ENCODE results near the gene MLST8. TPM values are rescaled to one million over a fixed set of nuclear protein-coding genes. Genes with fewer than 3 reads are reported as not detected.
"Not testable (repeated sequence)": the region's sequence is repeated elsewhere in the genome, so short reads cannot be mapped to it uniquely, and the experiment has no call there.

Gene MLST8
- total and polyA plus RNA-seq, 2 donors (not counting 1 experiment from before 2014, with no cell fraction given), result 36.1 to 112 TPM

- Mint-ChIP-seq H3K27me3 (no peaks in the 10 kb centered on the region), H3K4me1 (peaks cover 17% of the 10 kb centered on the region), H3K9me3 (ENCODE audit: insufficient read depth) (no peaks in the 10 kb centered on the region), H3K27ac (no peak overlapping the region), H3K4me3 (no peak overlapping the region)
- no peak overlapping the region for H3K9ac ChIP-seq (ENCODE audit: low read length)
- no peak overlapping the region for H3K27ac ChIP-seq (ENCODE audit: low read length in 2 of 2)
- no peak for ATAC-seq (ENCODE audit: low read depth)
- WGBS (ENCODE audit: insufficient coverage), result 98% methylated on average over 7 of the region's 12 CpGs
- no peak overlapping the region for H3K4me3 ChIP-seq (ENCODE audit: control extremely low read depth in 1 of 5, extremely low read depth in 1 of 5, insufficient read depth in 1 of 5, low read depth in 2 of 5, low read length in 4 of 5)
- H3K36me3 ChIP-seq (replicated peaks in 1 of 2; ENCODE audit: control extremely low read depth in 1 of 2, control insufficient read depth in 1 of 2, extremely low read depth in 1 of 2, insufficient read depth in 2 of 2, low read length in 1 of 2), result peaks cover 0 to 62% of the 10 kb centered on the region in 2 experiments
- intact Hi-C loops (cut with micrococcal nuclease), result loop anchor here (10.0 kb wide), 1 partner anchor 232 kb away; the partner anchor contains the start of gene NHERF2
- ChIA-PET CTCF (no interaction called here), POLR2A (no interaction called here)
- H3K27me3 ChIP-seq (replicated peaks in 1 of 4; ENCODE audit: control extremely low read depth in 1 of 4, control insufficient read depth in 3 of 4, insufficient read depth in 4 of 4, low read length in 3 of 4), result no peaks in the 10 kb centered on the region
- H4K20me1 ChIP-seq (ENCODE audit: control insufficient read depth, insufficient read depth, low read length, poor library complexity, severe bottlenecking), result peaks cover 26% of the 10 kb centered on the region
- DNase-seq, result no peak
- H2AFZ ChIP-seq (ENCODE audit: insufficient read depth, low read depth, low read length, poor library complexity, severe bottlenecking), result no peak overlapping the region
- no peak overlapping the region for H3K4me2 ChIP-seq (replicated peaks; ENCODE audit: low read depth, low read length, poor library complexity, severe bottlenecking)
- no peaks in the 10 kb centered on the region for H3K9me3 ChIP-seq (ENCODE audit: control extremely low read depth in 1 of 3, control insufficient read depth in 2 of 3, insufficient read depth in 1 of 3, low read length in 2 of 3)
- H3K4me1 ChIP-seq (ENCODE audit: control insufficient read depth in 2 of 2, insufficient read depth in 2 of 2, low read length in 2 of 2), result peaks cover 3 to 26% of the 10 kb centered on the region in 2 donors
- TF ChIP-seq CTCF (IDR thresholded peaks at IDR 0.05) (no peak), EZH2 (IDR thresholded peaks at IDR 0.05; ENCODE audit: borderline replicate concordance, insufficient read depth, low read depth, low read length, poor library complexity, severe bottlenecking) (no peak)
- H3K79me2 ChIP-seq (ENCODE audit: control insufficient read depth, insufficient read depth, low read length), result peaks cover 4% of the 10 kb centered on the region
These were observed 51.4 kb downstream of the MLST8 start for GRCh38 chr16:2256531-2257140.

GRCh38 chr16:2257726-2258125 is 52.5 kb downstream of the MLST8 start:
- Mint-ChIP-seq H3K27ac (no peak overlapping the region), H3K4me1 (peaks cover 10% of the 10 kb centered on the region), H3K9me3 (ENCODE audit: insufficient read depth) (no peaks in the 10 kb centered on the region), H3K4me3 (no peak overlapping the region), H3K27me3 (no peaks in the 10 kb centered on the region)
- no peaks in the 10 kb centered on the region for H3K27me3 ChIP-seq (replicated peaks in 1 of 4; ENCODE audit: control extremely low read depth in 1 of 4, control insufficient read depth in 3 of 4, insufficient read depth in 4 of 4, low read length in 3 of 4)
- no peaks in the 10 kb centered on the region for H3K9me3 ChIP-seq (ENCODE audit: control extremely low read depth in 1 of 3, control insufficient read depth in 2 of 3, insufficient read depth in 1 of 3, low read length in 2 of 3)
- CTCF ChIA-PET, result interaction anchor here (0.9 to 1.4 kb wide), 2 partner anchors 63 to 250 kb away, joined by 3 to 4 read pairs; no protein-coding TSS in a partner anchor
- intact Hi-C loops (cut with micrococcal nuclease), result loop anchor here (10.0 kb wide), 1 partner anchor 233 kb away; the partner anchor contains the start of gene NHERF2
- H3K4me2 ChIP-seq (replicated peaks; ENCODE audit: low read depth, low read length, poor library complexity, severe bottlenecking), result no peak overlapping the region
- H3K27ac ChIP-seq (ENCODE audit: low read length in 2 of 2), result no peak overlapping the region
- WGBS (ENCODE audit: insufficient coverage), result 97% methylated on average over 4 of the region's 6 CpGs
- no peak overlapping the region for H2AFZ ChIP-seq (ENCODE audit: insufficient read depth, low read depth, low read length, poor library complexity, severe bottlenecking)
- peaks cover 10% of the 10 kb centered on the region for H3K79me2 ChIP-seq (ENCODE audit: control insufficient read depth, insufficient read depth, low read length)
- ATAC-seq (ENCODE audit: low read depth) (no peak), DNase-seq (no peak)
- peaks cover 4 to 73% of the 10 kb centered on the region in 2 experiments for H3K36me3 ChIP-seq (replicated peaks in 1 of 2; ENCODE audit: control extremely low read depth in 1 of 2, control insufficient read depth in 1 of 2, extremely low read depth in 1 of 2, insufficient read depth in 2 of 2, low read length in 1 of 2)
- TF ChIP-seq CTCF (IDR thresholded peaks at IDR 0.05) (no peak), EZH2 (IDR thresholded peaks at IDR 0.05; ENCODE audit: borderline replicate concordance, insufficient read depth, low read depth, low read length, poor library complexity, severe bottlenecking) (no peak)
- H3K4me3 ChIP-seq (ENCODE audit: control extremely low read depth in 1 of 5, extremely low read depth in 1 of 5, insufficient read depth in 1 of 5, low read depth in 2 of 5, low read length in 4 of 5), result no peak overlapping the region
- H3K9ac ChIP-seq (ENCODE audit: low read length), result no peak overlapping the region
- peaks cover 37% of the 10 kb centered on the region for H4K20me1 ChIP-seq (ENCODE audit: control insufficient read depth, insufficient read depth, low read length, poor library complexity, severe bottlenecking)
- POLR2A ChIA-PET, result interaction anchor here (0.6 kb wide), 1 partner anchor 35 kb away, joined by 6 read pairs; no protein-coding TSS in a partner anchor
- H3K4me1 ChIP-seq (ENCODE audit: control insufficient read depth in 2 of 2, insufficient read depth in 2 of 2, low read length in 2 of 2), result peaks cover 0 to 15% of the 10 kb centered on the region in 2 donors

GRCh38 chr16:2258530-2258929 is 53.3 kb downstream of the MLST8 start:
- H3K27ac ChIP-seq (ENCODE audit: low read length in 2 of 2); H3K9ac ChIP-seq (ENCODE audit: low read length); H3K9me3 ChIP-seq (ENCODE audit: control extremely low read depth in 1 of 3, control insufficient read depth in 2 of 3, insufficient read depth in 1 of 3, low read length in 2 of 3); H3K4me1 ChIP-seq (ENCODE audit: control insufficient read depth in 2 of 2, insufficient read depth in 2 of 2, low read length in 2 of 2); H3K4me1 Mint-ChIP-seq; H3K4me3 ChIP-seq (ENCODE audit: control extremely low read depth in 1 of 5, extremely low read depth in 1 of 5, insufficient read depth in 1 of 5, low read depth in 2 of 5, low read length in 4 of 5); H3K4me3 Mint-ChIP-seq; H2AFZ ChIP-seq (ENCODE audit: insufficient read depth, low read depth, low read length, poor library complexity, severe bottlenecking); H3K9me3 Mint-ChIP-seq (ENCODE audit: insufficient read depth); H3K27me3 Mint-ChIP-seq; H3K4me2 ChIP-seq (replicated peaks; ENCODE audit: low read depth, low read length, poor library complexity, severe bottlenecking); ATAC-seq (ENCODE audit: low read depth); DNase-seq; H3K27ac Mint-ChIP-seq; H3K27me3 ChIP-seq (replicated peaks in 1 of 4; ENCODE audit: control extremely low read depth in 1 of 4, control insufficient read depth in 3 of 4, insufficient read depth in 4 of 4, low read length in 3 of 4): not testable (repeated sequence)
- H3K79me2 ChIP-seq (ENCODE audit: control insufficient read depth, insufficient read depth, low read length), result peaks cover 15% of the 10 kb centered on the region
- peaks cover 45% of the 10 kb centered on the region for H4K20me1 ChIP-seq (ENCODE audit: control insufficient read depth, insufficient read depth, low read length, poor library complexity, severe bottlenecking)
- peaks cover 8 to 75% of the 10 kb centered on the region in 2 experiments for H3K36me3 ChIP-seq (replicated peaks in 1 of 2; ENCODE audit: control extremely low read depth in 1 of 2, control insufficient read depth in 1 of 2, extremely low read depth in 1 of 2, insufficient read depth in 2 of 2, low read length in 1 of 2)
- intact Hi-C loops (cut with micrococcal nuclease), result loop anchor here (10.0 kb wide), 1 partner anchor 234 kb away; the partner anchor contains the start of gene NHERF2
- 98% methylated on average over 5 of the region's 7 CpGs for WGBS (ENCODE audit: insufficient coverage)
- POLR2A ChIA-PET, result interaction anchor here (0.6 kb wide), 1 partner anchor 34 kb away, joined by 6 read pairs; no protein-coding TSS in a partner anchor
- CTCF ChIA-PET, result interaction anchor here (1.4 to 2.1 kb wide), 2 partner anchors 8 to 249 kb away, joined by 4 to 9 read pairs; no protein-coding TSS in a partner anchor

Data from B cell (primary cell).